Caco-2 (cell line): ENCODE results near the gene CREBBP. TPM values are rescaled to one million over a fixed set of nuclear protein-coding genes. Genes with fewer than 3 reads are reported as not detected.

Experiments
- BruUV-seq: library from RNA; stranded (reverse); fragments of 400-500 nt; replicated peaks from 2 replicates; lab custom pipeline; 2021; lab: Mats Ljungman, UMichigan
- CTCF ChIA-PET: fragments of 300-600 bp; sonication (Branson Sonifier 250); formaldehyde crosslinking; loops from one replicate; lab custom pipeline; 2022; ENCODE audit warnings: antibody characterized with exemption; lab: Charles Lee
- POLR2A ChIA-PET: fragments of 300-600 bp; sonication (Branson Sonifier 250); formaldehyde crosslinking; loops from one replicate; lab custom pipeline; 2022; ENCODE audit warnings: antibody characterized with exemption; lab: Charles Lee
- DNase-seq, 2 experiments: peaks; one replicate each; pipeline versions ENCODE4 v3.0.0 to v3.0.0-alpha.2; 2020 to 2022
- H3K27me3 ChIP-seq: replicated peaks from 2 replicates; pipeline ENCODE4 v1.6.0; 2011; ENCODE audit warnings: low read length; ENCODE audit not compliant: control insufficient read depth, insufficient read depth
- H3K36me3 ChIP-seq: 2 replicates; pipeline ENCODE4 v1.5.1; 2011; ENCODE audit warnings: low read length; ENCODE audit not compliant: control insufficient read depth, insufficient read depth
- H3K4me1 ChIP-seq: fragments of 250-450 bp; sonication (Bioruptor Pico); 2 replicates; pipeline ENCODE4 v1.5.1; 2020; ENCODE audit warnings: mild to moderate bottlenecking
- H3K4me3 ChIP-seq: 2 replicates; pipeline ENCODE4 v1.5.1; 2011; ENCODE audit warnings: low read depth, mild to moderate bottlenecking, control low read depth, low read length
- H3K9me3 ChIP-seq: fragments of 250-450 bp; sonication (Bioruptor Pico); 2 replicates; pipeline ENCODE4 v1.5.1; 2020; ENCODE audit warnings: mild to moderate bottlenecking, moderate library complexity
- H3K27ac Mint-ChIP-seq: one replicate; pipeline ENCODE4 v1.8.0; 2022; ENCODE audit warnings: mixed read lengths; ENCODE audit not compliant: unreplicated experiment
- H3K27me3 Mint-ChIP-seq: one replicate; pipeline ENCODE4 v1.8.0; 2022; ENCODE audit warnings: mixed read lengths; ENCODE audit not compliant: insufficient read depth, unreplicated experiment
- H3K36me3 Mint-ChIP-seq: one replicate; pipeline ENCODE4 v1.8.0; 2022; ENCODE audit warnings: mild to moderate bottlenecking, mixed read lengths; ENCODE audit not compliant: insufficient read depth, unreplicated experiment
- H3K4me1 Mint-ChIP-seq: one replicate; pipeline ENCODE4 v1.8.0; 2022; ENCODE audit warnings: low read depth, mixed read lengths; ENCODE audit not compliant: unreplicated experiment
- H3K4me3 Mint-ChIP-seq: one replicate; pipeline ENCODE4 v1.8.0; 2022; ENCODE audit warnings: mild to moderate bottlenecking, moderate library complexity, mixed read lengths; ENCODE audit not compliant: unreplicated experiment
- H3K9me3 Mint-ChIP-seq: one replicate; pipeline ENCODE4 v1.8.0; 2022; ENCODE audit warnings: mixed read lengths; ENCODE audit not compliant: unreplicated experiment
- CTCF ChIP-seq, 2 experiments: fragments of 200-600 bp in 1 of 2; IDR thresholded peaks; 1 replicate in 1 of 2; 2 replicates in 1 of 2; pipeline versions ENCODE4 v1.5.1 to v1.8.0; 2011 to 2022; ENCODE audit warnings: antibody characterized with exemption in 1 of 2, control low read depth in 1 of 2, inconsistent platforms in 1 of 2, low read depth in 1 of 2, low read length in 1 of 2, mild to moderate bottlenecking in 1 of 2, moderate library complexity in 1 of 2; ENCODE audit not compliant: insufficient read depth in 1 of 2, severe bottlenecking in 1 of 2, unreplicated experiment in 1 of 2
- intact Hi-C: fragments of 100-400 bp; cut with micrococcal nuclease; formaldehyde crosslinking; loops from one replicate; pipeline ENCODE4 v1.10.0; 2022; ENCODE audit not compliant: unreplicated experiment
- total RNA-seq: library from RNA; stranded (reverse); gene quantifications from 2 replicates; pipeline ENCODE4 v1.2.3, GENCODE V29; 2022

The CREBBP gene
- total RNA-seq, 1 experiment from 2014 or later: 65.3 TPM

DNA sequence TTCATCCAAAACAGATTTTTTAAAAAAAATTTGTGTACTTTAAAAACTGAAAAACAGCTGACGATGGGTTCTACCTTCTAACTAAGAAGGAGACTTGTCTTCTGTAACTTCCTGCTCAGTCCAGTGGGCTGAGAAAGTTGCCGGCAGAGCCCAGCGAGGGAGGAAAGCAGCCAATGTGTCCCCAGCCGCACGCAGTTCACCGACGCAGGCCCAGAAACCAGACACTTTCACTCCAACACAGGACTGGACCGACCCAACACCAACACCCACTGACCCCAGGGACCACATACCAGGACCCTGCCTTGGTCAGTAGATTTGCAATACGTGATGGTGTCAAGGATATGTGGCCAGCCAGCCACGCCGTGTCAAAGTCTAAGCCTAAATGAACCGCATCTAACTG, 188.8 kb downstream of the CREBBP start:
- no peak overlapping the region for H3K4me3 Mint-ChIP-seq
- no peak for DNase-seq
- Histone ChIP-seq H3K36me3 (no peaks in the 10 kb centered on the region; the same call in 1 of the 2 replicates), H3K4me1 (peaks cover 8% of the 10 kb centered on the region), H3K9me3 (no peaks in the 10 kb centered on the region), H3K4me3 (no peak overlapping the region), H3K27me3 (no peaks in the 10 kb centered on the region)
- no peaks in the 10 kb centered on the region for H3K9me3 Mint-ChIP-seq
- TF ChIP-seq CTCF (IDR thresholded peaks at IDR 0.05; ENCODE audit: insufficient read depth in 1 of 2, low read depth in 1 of 2, low read length in 1 of 2, severe bottlenecking in 1 of 2, unreplicated experiment in 1 of 2): no peak
- H3K27me3 Mint-ChIP-seq: no peaks in the 10 kb centered on the region
- BruUV-seq: no TSS peak
- H3K36me3 Mint-ChIP-seq: peaks cover 56% of the 10 kb centered on the region
- intact Hi-C loops: loop anchor here (10.0 kb wide), 1 partner anchor 183 kb away; no protein-coding TSS in a partner anchor
- CTCF ChIA-PET: interaction anchor here (0.9 kb wide), 1 partner anchor 10 kb away, joined by 3 read pairs; no protein-coding TSS in a partner anchor
- POLR2A ChIA-PET: no interaction called here
- H3K4me1 Mint-ChIP-seq: peaks cover 11% of the 10 kb centered on the region
- no peak overlapping the region for H3K27ac Mint-ChIP-seq

GRCh38 chr16:3690980-3691720, 189.4 kb downstream of the CREBBP start:
- DNase-seq: no peak
- no peak for TF ChIP-seq CTCF (IDR thresholded peaks at IDR 0.05; ENCODE audit: insufficient read depth in 1 of 2, low read depth in 1 of 2, low read length in 1 of 2, severe bottlenecking in 1 of 2, unreplicated experiment in 1 of 2)
- Mint-ChIP-seq H3K27ac (peak overlapping the region; percentile 55), H3K9me3 (no peaks in the 10 kb centered on the region), H3K36me3 (peaks cover 54% of the 10 kb centered on the region), H3K27me3 (no peaks in the 10 kb centered on the region), H3K4me1 (peaks cover 9% of the 10 kb centered on the region), H3K4me3 (no peak overlapping the region)
- Histone ChIP-seq H3K36me3 (no peaks in the 10 kb centered on the region; the same call in 1 of the 2 replicates), H3K9me3 (no peaks in the 10 kb centered on the region), H3K4me3 (no peak overlapping the region), H3K4me1 (peaks cover 2% of the 10 kb centered on the region), H3K27me3 (no peaks in the 10 kb centered on the region)
- BruUV-seq: no TSS peak
- CTCF ChIA-PET: interaction anchor here (0.9 kb wide), 1 partner anchor 11 kb away, joined by 3 read pairs; no protein-coding TSS in a partner anchor
- intact Hi-C loops: loop anchor here (10.0 kb wide), 1 partner anchor 184 kb away; no protein-coding TSS in a partner anchor
- POLR2A ChIA-PET: no interaction called here

DNA sequence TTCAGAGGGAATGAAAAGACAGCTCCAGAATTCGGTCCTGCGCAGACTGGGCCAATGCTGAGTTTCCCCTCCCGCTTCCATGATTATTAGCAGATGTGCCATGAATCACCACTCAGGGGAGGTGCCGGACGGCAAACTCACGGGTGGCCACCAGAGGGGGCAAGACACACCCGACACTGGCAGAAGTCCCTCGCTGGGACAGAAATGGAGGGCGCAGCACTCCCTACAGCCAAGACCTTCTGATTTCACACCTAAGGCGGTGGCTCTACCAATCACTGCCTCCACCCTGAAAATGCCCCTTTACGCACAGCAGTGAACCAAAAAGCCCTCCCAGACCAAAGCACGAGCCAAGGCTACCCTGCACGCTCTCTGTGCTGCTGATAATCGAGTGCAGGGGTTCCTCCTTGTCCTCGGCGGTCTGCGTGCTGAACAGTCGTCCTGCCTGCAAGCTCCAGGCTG, 190.0 kb downstream of the CREBBP start:
- peak; percentile 80 to 85 for TF ChIP-seq CTCF (IDR thresholded peaks at IDR 0.05; ENCODE audit: insufficient read depth in 1 of 2, low read depth in 1 of 2, low read length in 1 of 2, severe bottlenecking in 1 of 2, unreplicated experiment in 1 of 2)
- CTCF ChIA-PET: interaction anchor here (0.5 kb wide), 1 partner anchor 770 kb away, joined by 5 read pairs; no protein-coding TSS in a partner anchor
- H3K4me3 ChIP-seq: no peak overlapping the region
- intact Hi-C loops: loop anchor here (10.0 kb wide), 1 partner anchor 184 kb away; no protein-coding TSS in a partner anchor
- POLR2A ChIA-PET: no interaction called here
- H3K36me3 Mint-ChIP-seq: peaks cover 60% of the 10 kb centered on the region
- H3K9me3 ChIP-seq: no peaks in the 10 kb centered on the region
- no TSS peak for BruUV-seq
- H3K27me3 Mint-ChIP-seq: no peaks in the 10 kb centered on the region
- H3K36me3 ChIP-seq: no peaks in the 10 kb centered on the region; the same call in 1 of the 2 replicates
- peak; percentile 82 to 86 for DNase-seq
- no peaks in the 10 kb centered on the region for H3K4me1 ChIP-seq
- no peak overlapping the region for H3K4me3 Mint-ChIP-seq
- peaks cover 3% of the 10 kb centered on the region for H3K4me1 Mint-ChIP-seq
- H3K27ac Mint-ChIP-seq: peak overlapping the region; percentile 55
- H3K9me3 Mint-ChIP-seq: no peaks in the 10 kb centered on the region
- no peaks in the 10 kb centered on the region for H3K27me3 ChIP-seq
